Activated naive CD4-positive, alpha-beta T cell treated with anti-CD3 and anti-CD28 coated beads for 36 hours (primary cell): Measurements from ENCODE around the gene STRBP. TPM values are rescaled to one million over a fixed set of nuclear protein-coding genes. Genes with fewer than 3 reads are reported as not detected.

Source experiments
- CTCF ChIA-PET: fragments of 350-600 bp; sonication (Branson Sonifier 250); formaldehyde crosslinking; loops from one replicate; lab custom pipeline; 2021; ENCODE audit warnings: antibody characterized with exemption; lab: Charles Lee
- DNase-seq: peaks from one replicate; pipeline ENCODE4 v3.0.0-alpha.2; 2020
- H3K27ac Mint-ChIP-seq: one replicate; pipeline ENCODE4 v1.8.0; 2021; ENCODE audit warnings: mild to moderate bottlenecking, mixed read lengths
- H3K27me3 Mint-ChIP-seq: one replicate; pipeline ENCODE4 v1.8.0; 2021; ENCODE audit warnings: low read depth, mixed read lengths
- H3K36me3 Mint-ChIP-seq: one replicate; pipeline ENCODE4 v1.8.0; 2021; ENCODE audit warnings: low read depth, mixed read lengths
- H3K4me1 Mint-ChIP-seq: one replicate; pipeline ENCODE4 v1.8.0; 2021; ENCODE audit warnings: low read depth, mixed read lengths
- H3K4me3 Mint-ChIP-seq: one replicate; pipeline ENCODE4 v1.8.0; 2021; ENCODE audit warnings: mild to moderate bottlenecking, moderate library complexity, mixed read lengths
- H3K9me3 Mint-ChIP-seq: one replicate; pipeline ENCODE4 v1.8.0; 2021; ENCODE audit warnings: mixed read lengths
- intact Hi-C: fragments of 100-400 bp; cut with micrococcal nuclease; formaldehyde crosslinking; loops from one replicate; pipeline ENCODE4 v1.15.1; 2023
- total RNA-seq, 2 experiments: library from RNA; stranded (reverse); gene quantifications; one replicate each; pipeline ENCODE4 v1.2.3, GENCODE V29; 2021

Gene STRBP
- total RNA-seq, 2 experiments from 2014 or later = 27.6 to 27.8 TPM

GRCh38 chr9:123238365-123238764 lies 30.0 kb downstream of the STRBP start:
- no peaks in the 10 kb centered on the region for H3K27me3 Mint-ChIP-seq
- intact Hi-C loops = no loop called here
- CTCF ChIA-PET = interaction anchor here (1.2 kb wide), 1 partner anchor 12 kb away, joined by 4 read pairs; no protein-coding TSS in a partner anchor

DNA sequence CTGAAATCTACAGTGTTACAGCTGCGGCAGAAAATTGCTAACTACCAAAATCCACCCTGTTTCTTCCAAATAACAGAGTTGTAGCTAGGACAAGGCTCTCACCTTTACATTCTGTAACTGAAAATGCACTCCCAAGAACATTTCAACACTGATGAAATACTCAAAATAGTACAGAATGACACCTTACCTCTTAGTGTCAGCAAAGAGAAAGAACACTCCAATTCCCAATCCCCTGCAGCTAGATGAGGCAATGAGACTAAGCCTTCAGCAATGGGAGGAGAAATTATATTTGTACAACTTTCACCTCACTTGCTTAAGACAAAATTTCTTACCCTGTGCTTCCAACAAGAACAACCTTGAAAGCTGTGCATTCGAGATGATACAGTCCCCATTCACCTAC lies 31.2 kb downstream of the STRBP start:
- CTCF ChIA-PET = interaction anchor here (1.4 kb wide), 1 partner anchor 113 kb away, joined by 3 read pairs; no protein-coding TSS in a partner anchor
- DNase-seq = no peak
- intact Hi-C loops = no loop called here
- Mint-ChIP-seq H3K9me3 (no peaks in the 10 kb centered on the region), H3K4me1 (peaks cover 26% of the 10 kb centered on the region), H3K27ac (no peak overlapping the region), H3K27me3 (no peaks in the 10 kb centered on the region), H3K4me3 (no peak overlapping the region), H3K36me3 (peaks cover 7% of the 10 kb centered on the region)

More at GRCh38 chr9:123238365-123238764, 30.0 kb downstream of the STRBP start:
- Mint-ChIP-seq H3K4me3 (no peak overlapping the region), H3K36me3 (peaks cover 7% of the 10 kb centered on the region), H3K4me1 (peaks cover 28% of the 10 kb centered on the region), H3K27ac (no peak overlapping the region), H3K9me3 (no peaks in the 10 kb centered on the region)
- no peak for DNase-seq

GRCh38 chr9:123235448-123235847 lies 32.9 kb downstream of the STRBP start:
- Mint-ChIP-seq H3K27ac (no peak overlapping the region), H3K4me1 (peaks cover 22% of the 10 kb centered on the region), H3K36me3 (peaks cover 2% of the 10 kb centered on the region), H3K4me3 (no peak overlapping the region), H3K27me3 (no peaks in the 10 kb centered on the region), H3K9me3 (no peaks in the 10 kb centered on the region)
- no peak for DNase-seq
- intact Hi-C loops = no loop called here
- CTCF ChIA-PET = interaction anchor here (1.1 kb wide), 1 partner anchor 10 kb away, joined by 5 read pairs; no protein-coding TSS in a partner anchor

- H3K4me3 Mint-ChIP-seq = no peak overlapping the region
- DNase-seq = no peak
- H3K4me1 Mint-ChIP-seq = peaks cover 22% of the 10 kb centered on the region
- no peaks in the 10 kb centered on the region for H3K27me3 Mint-ChIP-seq
- H3K27ac Mint-ChIP-seq = no peak overlapping the region
- H3K36me3 Mint-ChIP-seq = peaks cover 2% of the 10 kb centered on the region
- intact Hi-C loops = no loop called here
- no peaks in the 10 kb centered on the region for H3K9me3 Mint-ChIP-seq
- CTCF ChIA-PET = interaction anchor here (0.6 to 1.1 kb wide), 3 partner anchors 10 to 187 kb away, joined by 3 to 5 read pairs (median 4); no protein-coding TSS in a partner anchor
Observed at GRCh38 chr9:123234853-123235252, 33.5 kb downstream of the STRBP start.

DNA sequence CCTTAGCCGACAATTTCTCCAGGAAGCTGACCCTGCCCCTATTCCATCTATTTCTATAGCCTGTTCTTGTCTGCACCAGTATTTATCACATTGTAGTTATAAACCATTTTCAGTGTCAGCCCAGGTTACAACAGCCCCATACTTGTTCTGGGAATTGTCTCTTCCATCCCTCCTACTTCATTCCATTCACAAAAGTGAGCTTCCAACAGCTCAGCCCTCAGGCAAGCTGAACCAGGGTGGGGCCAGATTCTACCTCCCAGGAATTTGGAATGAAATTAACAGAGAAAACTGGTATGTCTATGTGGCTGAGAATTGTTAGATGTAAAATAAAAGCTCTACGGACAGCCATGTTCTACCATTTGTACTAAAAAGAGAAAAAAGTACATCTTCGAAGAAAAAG lies 36.1 kb downstream of the STRBP start:
- no peak overlapping the region for H3K4me3 Mint-ChIP-seq
- H3K36me3 Mint-ChIP-seq = peaks cover 2% of the 10 kb centered on the region
- DNase-seq = no peak
- H3K9me3 Mint-ChIP-seq = no peaks in the 10 kb centered on the region
- H3K4me1 Mint-ChIP-seq = peaks cover 18% of the 10 kb centered on the region
- H3K27ac Mint-ChIP-seq = no peak overlapping the region
- CTCF ChIA-PET = no interaction called here
- H3K27me3 Mint-ChIP-seq = no peaks in the 10 kb centered on the region
- intact Hi-C loops = no loop called here

- DNase-seq = no peak
- no peaks in the 10 kb centered on the region for H3K9me3 Mint-ChIP-seq
- H3K27ac Mint-ChIP-seq = no peak overlapping the region
- peaks cover 4% of the 10 kb centered on the region for H3K36me3 Mint-ChIP-seq
- H3K4me3 Mint-ChIP-seq = no peak overlapping the region
- no peaks in the 10 kb centered on the region for H3K27me3 Mint-ChIP-seq
- H3K4me1 Mint-ChIP-seq = peaks cover 23% of the 10 kb centered on the region
- intact Hi-C loops = no loop called here
- CTCF ChIA-PET = no interaction called here
Observed at GRCh38 chr9:123231421-123231820, 37.0 kb downstream of the STRBP start.

DNA sequence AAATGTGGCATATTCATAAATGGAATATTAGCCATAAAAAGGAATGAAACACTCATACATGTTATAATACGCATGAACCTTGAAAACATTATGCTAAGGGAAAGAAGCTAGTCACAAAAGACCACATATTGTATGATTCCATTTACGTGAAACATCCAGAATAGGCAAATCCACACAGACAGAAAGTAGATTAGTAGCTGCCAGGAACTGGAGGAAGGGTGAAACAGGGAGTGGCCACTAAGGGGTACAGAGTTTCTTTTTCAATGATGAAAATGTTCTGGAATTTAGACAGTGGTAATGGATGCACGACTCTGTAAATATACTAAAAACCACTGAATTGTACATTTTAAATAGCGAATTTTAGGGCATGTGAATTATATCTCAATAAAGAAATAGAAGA lies 39.4 kb downstream of the STRBP start:
- Mint-ChIP-seq H3K9me3 (no peaks in the 10 kb centered on the region), H3K27ac (no peak overlapping the region), H3K36me3 (peaks cover 2% of the 10 kb centered on the region), H3K4me1 (peaks cover 29% of the 10 kb centered on the region), H3K27me3 (no peaks in the 10 kb centered on the region), H3K4me3 (no peak overlapping the region)
- intact Hi-C loops = loop anchor here (5.0 to 10.0 kb wide), 2 partner anchors 107 to 414 kb away; no protein-coding TSS in a partner anchor
- CTCF ChIA-PET = interaction anchor here (0.6 kb wide), 1 partner anchor 123 kb away, joined by 3 read pairs; no protein-coding TSS in a partner anchor
- no peak for DNase-seq

DNA sequence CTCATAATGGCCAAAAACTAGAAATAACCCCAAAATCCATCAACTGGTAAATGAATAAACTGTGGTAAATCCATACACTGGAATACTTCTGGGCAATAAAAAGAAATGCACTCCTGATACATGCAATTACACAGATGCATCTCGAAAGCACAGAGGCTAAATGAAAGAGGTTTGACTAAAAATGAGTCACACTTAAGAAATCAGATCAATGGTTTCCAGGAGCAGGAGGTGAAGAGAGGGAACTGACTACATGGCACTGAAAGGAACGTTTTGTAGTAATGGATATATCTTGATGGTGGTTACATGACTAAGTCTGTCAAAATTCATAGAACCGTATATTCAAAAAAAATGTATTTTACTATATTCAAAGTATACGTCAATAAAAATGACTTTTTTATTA lies 42.4 kb downstream of the STRBP start:
- Mint-ChIP-seq H3K9me3 (no peaks in the 10 kb centered on the region), H3K4me1 (peaks cover 31% of the 10 kb centered on the region), H3K27ac (peak overlapping the region; percentile 74), H3K36me3 (peaks cover 2% of the 10 kb centered on the region), H3K27me3 (no peaks in the 10 kb centered on the region), H3K4me3 (no peak overlapping the region)
- DNase-seq = no peak
- CTCF ChIA-PET = interaction anchor here (0.9 to 1.7 kb wide), 10 partner anchors 10 to 309 kb away, joined by 3 to 7 read pairs (median 4); no protein-coding TSS in a partner anchor
- intact Hi-C loops = loop anchor here (1.0 to 10.0 kb wide), 12 partner anchors 23 to 761 kb away; partner anchors contain the start of genes RC3H2 and STRBP

DNA sequence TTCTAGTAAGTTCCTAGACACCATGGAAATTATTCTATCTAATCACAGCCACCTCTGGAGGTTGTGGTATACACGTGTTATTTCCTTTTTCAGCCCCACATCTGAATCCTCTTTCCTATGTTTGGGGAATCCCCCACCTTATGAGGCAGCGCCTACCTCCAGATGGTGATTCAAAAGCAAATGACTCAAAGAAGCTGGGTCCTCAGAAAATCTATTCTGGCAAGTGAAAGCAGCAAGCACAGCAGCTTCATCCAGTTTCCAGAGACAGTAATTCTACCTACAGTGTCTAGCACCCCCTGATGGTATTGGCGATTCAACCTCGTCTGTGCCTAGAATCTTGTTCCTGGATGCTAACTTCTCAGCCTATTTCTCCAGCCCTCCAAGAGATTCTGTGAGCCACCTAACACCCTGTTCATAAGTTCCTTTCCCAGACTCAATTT lies 43.0 kb downstream of the STRBP start:
- intact Hi-C loops = loop anchor here (1.0 to 10.0 kb wide), 12 partner anchors 23 to 760 kb away; partner anchors contain the start of genes RC3H2 and STRBP
- peak overlapping the region; percentile 74 for H3K27ac Mint-ChIP-seq
- H3K36me3 Mint-ChIP-seq = peaks cover 2% of the 10 kb centered on the region
- no peak overlapping the region for H3K4me3 Mint-ChIP-seq
- H3K27me3 Mint-ChIP-seq = no peaks in the 10 kb centered on the region
- DNase-seq = peak; percentile 82
- CTCF ChIA-PET = interaction anchor here (0.6 to 1.7 kb wide), 20 partner anchors 10 to 364 kb away, joined by 3 to 7 read pairs (median 3); no protein-coding TSS in a partner anchor
- no peaks in the 10 kb centered on the region for H3K9me3 Mint-ChIP-seq
- peaks cover 31% of the 10 kb centered on the region for H3K4me1 Mint-ChIP-seq

DNA sequence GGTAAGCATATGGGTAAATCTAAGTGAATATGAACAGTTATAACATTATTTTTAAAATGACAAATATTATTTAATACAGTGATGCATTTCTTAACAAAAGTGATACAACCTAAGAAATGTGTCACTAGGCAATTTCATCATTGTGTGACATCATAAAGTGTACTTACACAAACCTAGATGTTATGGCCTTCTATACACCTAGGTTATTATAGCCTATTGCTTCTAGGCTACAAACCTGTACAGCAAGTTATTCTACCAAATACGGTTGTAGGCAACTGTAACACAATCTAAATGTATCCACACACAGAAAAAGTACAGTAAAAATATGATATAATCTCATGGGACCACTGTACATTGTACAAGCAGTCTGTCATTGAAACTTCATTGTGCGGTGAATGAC lies 48.3 kb downstream of the STRBP start:
- intact Hi-C loops = loop anchor here (10.0 kb wide), 1 partner anchor 405 kb away; no protein-coding TSS in a partner anchor
- CTCF ChIA-PET = interaction anchor here (0.5 kb wide), 1 partner anchor 13 kb away, joined by 3 read pairs; no protein-coding TSS in a partner anchor
- no peak for DNase-seq
- Mint-ChIP-seq H3K36me3 (no peaks in the 10 kb centered on the region), H3K4me3 (no peak overlapping the region), H3K27me3 (no peaks in the 10 kb centered on the region), H3K9me3 (no peaks in the 10 kb centered on the region), H3K4me1 (peaks cover 20% of the 10 kb centered on the region), H3K27ac (no peak overlapping the region)

DNA sequence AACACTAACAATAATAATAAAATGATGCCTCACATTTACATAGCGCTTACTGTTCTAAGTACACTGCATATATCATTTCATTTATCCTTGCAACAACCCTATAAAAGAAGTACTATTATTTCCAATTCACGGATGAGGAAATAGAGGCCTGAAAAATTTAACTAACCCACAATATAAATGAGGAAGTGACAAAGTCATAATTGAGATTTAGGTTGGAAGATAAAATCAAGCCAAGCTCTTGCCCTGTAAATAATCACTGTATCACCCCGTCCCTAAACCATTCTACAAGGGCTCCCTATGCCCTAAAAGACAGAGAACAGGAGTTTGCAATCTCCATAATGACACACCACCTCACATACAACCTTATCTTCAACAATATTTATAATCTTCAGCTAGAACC lies 49.6 kb downstream of the STRBP start:
- no peak for DNase-seq
- Mint-ChIP-seq H3K36me3 (no peaks in the 10 kb centered on the region), H3K4me3 (no peak overlapping the region), H3K27ac (no peak overlapping the region), H3K4me1 (peaks cover 9% of the 10 kb centered on the region), H3K9me3 (no peaks in the 10 kb centered on the region), H3K27me3 (no peaks in the 10 kb centered on the region)
- intact Hi-C loops = no loop called here
- CTCF ChIA-PET = interaction anchor here (0.6 to 1.0 kb wide), 2 partner anchors 135 to 586 kb away, joined by 3 to 6 read pairs; no protein-coding TSS in a partner anchor

- CTCF ChIA-PET = interaction anchor here (0.9 kb wide), 1 partner anchor 138 kb away, joined by 3 read pairs; no protein-coding TSS in a partner anchor
- Mint-ChIP-seq H3K9me3 (no peaks in the 10 kb centered on the region), H3K4me1 (peaks cover 9% of the 10 kb centered on the region), H3K27me3 (no peaks in the 10 kb centered on the region), H3K4me3 (no peak overlapping the region), H3K36me3 (no peaks in the 10 kb centered on the region), H3K27ac (no peak overlapping the region)
- no peak for DNase-seq
- intact Hi-C loops = no loop called here
Observed at GRCh38 chr9:123217128-123217654, 51.2 kb downstream of the STRBP start.
